Measurements from ENCODE around the gene MDN1.

Gene MDN1

GRCh38 chr6:89679215-89680120 is 140.1 kb downstream of the MDN1 start:
- Mint-ChIP-seq H3K4me1 (no peaks in the 10 kb centered on the region), H3K36me3 (ENCODE audit: insufficient read depth) (peaks cover 61% of the 10 kb centered on the region), H3K9me3 (no peaks in the 10 kb centered on the region), H3K27ac (ENCODE audit: low read depth) (no peak overlapping the region), H3K27me3 (no peaks in the 10 kb centered on the region), H3K4me3 (no peak overlapping the region)
- DNase-seq (ENCODE audit: low spot score in 2 of 2) (no peak), ATAC-seq (replicated peaks; ENCODE audit: extremely low read depth, poor library complexity, severe bottlenecking) (no peak)

GRCh38 chr6:89678531-89678930 is 141.1 kb downstream of the MDN1 start:
- no peak for ATAC-seq (replicated peaks; ENCODE audit: extremely low read depth, poor library complexity, severe bottlenecking)
- H3K27me3 Mint-ChIP-seq = no peaks in the 10 kb centered on the region
- no peaks in the 10 kb centered on the region for H3K9me3 Mint-ChIP-seq
- no peak overlapping the region for H3K4me3 Mint-ChIP-seq
- H3K36me3 Mint-ChIP-seq (ENCODE audit: insufficient read depth) = peaks cover 59% of the 10 kb centered on the region
- DNase-seq (ENCODE audit: low spot score in 2 of 2) = no peak
- no peak overlapping the region for H3K27ac Mint-ChIP-seq (ENCODE audit: low read depth)
- no peaks in the 10 kb centered on the region for H3K4me1 Mint-ChIP-seq

- no peak for DNase-seq (ENCODE audit: low spot score in 2 of 2)
- Mint-ChIP-seq H3K4me3 (no peak overlapping the region), H3K27ac (ENCODE audit: low read depth) (peak overlapping the region; percentile 63), H3K36me3 (ENCODE audit: insufficient read depth) (peaks cover 52% of the 10 kb centered on the region), H3K27me3 (no peaks in the 10 kb centered on the region), H3K4me1 (no peaks in the 10 kb centered on the region), H3K9me3 (no peaks in the 10 kb centered on the region)
- no peak for ATAC-seq (replicated peaks; ENCODE audit: extremely low read depth, poor library complexity, severe bottlenecking)
These were observed 143.4 kb downstream of the MDN1 start for GRCh38 chr6:89675949-89676748.

- no peaks in the 10 kb centered on the region for H3K4me1 Mint-ChIP-seq
- H3K27ac Mint-ChIP-seq (ENCODE audit: low read depth) = no peak overlapping the region
- ATAC-seq (replicated peaks; ENCODE audit: extremely low read depth, poor library complexity, severe bottlenecking) = no peak
- no peaks in the 10 kb centered on the region for H3K9me3 Mint-ChIP-seq
- H3K27me3 Mint-ChIP-seq = no peaks in the 10 kb centered on the region
- H3K4me3 Mint-ChIP-seq = no peak overlapping the region
- no peak for DNase-seq (ENCODE audit: low spot score in 2 of 2)
- H3K36me3 Mint-ChIP-seq (ENCODE audit: insufficient read depth) = peaks cover 56% of the 10 kb centered on the region
These were observed 148.5 kb downstream of the MDN1 start for GRCh38 chr6:89670935-89671565.

- H3K9me3 Mint-ChIP-seq = no peaks in the 10 kb centered on the region
These were observed 150.6 kb downstream of the MDN1 start for GRCh38 chr6:89669002-89669401.

GRCh38 chr6:89667872-89668556 is 151.6 kb downstream of the MDN1 start:
- Mint-ChIP-seq H3K9me3 (no peaks in the 10 kb centered on the region), H3K4me3 (no peak overlapping the region), H3K4me1 (no peaks in the 10 kb centered on the region), H3K27me3 (no peaks in the 10 kb centered on the region), H3K36me3 (ENCODE audit: insufficient read depth) (peaks cover 47% of the 10 kb centered on the region), H3K27ac (ENCODE audit: low read depth) (no peak overlapping the region)
- DNase-seq (ENCODE audit: low spot score in 2 of 2) (no peak), ATAC-seq (replicated peaks; ENCODE audit: extremely low read depth, poor library complexity, severe bottlenecking) (no peak)

More at GRCh38 chr6:89669002-89669401, 150.6 kb downstream of the MDN1 start:
- H3K27ac Mint-ChIP-seq (ENCODE audit: low read depth) = no peak overlapping the region
- H3K36me3 Mint-ChIP-seq (ENCODE audit: insufficient read depth) = peaks cover 44% of the 10 kb centered on the region
- H3K4me1 Mint-ChIP-seq = no peaks in the 10 kb centered on the region
- H3K4me3 Mint-ChIP-seq = no peak overlapping the region
- DNase-seq (ENCODE audit: low spot score in 2 of 2) (no peak), ATAC-seq (replicated peaks; ENCODE audit: extremely low read depth, poor library complexity, severe bottlenecking) (no peak)
- H3K27me3 Mint-ChIP-seq = no peaks in the 10 kb centered on the region

GRCh38 chr6:89662659-89663223 is 156.9 kb downstream of the MDN1 start:
- H3K36me3 Mint-ChIP-seq (ENCODE audit: insufficient read depth) = peaks cover 42% of the 10 kb centered on the region
- no peak overlapping the region for H3K4me3 Mint-ChIP-seq
- DNase-seq (ENCODE audit: low spot score in 2 of 2) (no peak), ATAC-seq (replicated peaks; ENCODE audit: extremely low read depth, poor library complexity, severe bottlenecking) (no peak)
- H3K27me3 Mint-ChIP-seq = no peaks in the 10 kb centered on the region
- H3K27ac Mint-ChIP-seq (ENCODE audit: low read depth) = no peak overlapping the region
- H3K4me1 Mint-ChIP-seq = peaks cover 5% of the 10 kb centered on the region
- H3K9me3 Mint-ChIP-seq = no peaks in the 10 kb centered on the region

GRCh38 chr6:89661559-89661958 is 158.0 kb downstream of the MDN1 start:
- Mint-ChIP-seq H3K9me3 (no peaks in the 10 kb centered on the region), H3K4me3 (no peak overlapping the region), H3K36me3 (ENCODE audit: insufficient read depth) (peaks cover 43% of the 10 kb centered on the region), H3K27ac (ENCODE audit: low read depth) (no peak overlapping the region), H3K27me3 (no peaks in the 10 kb centered on the region), H3K4me1 (peaks cover 5% of the 10 kb centered on the region)
- no peak for DNase-seq (ENCODE audit: low spot score in 2 of 2)
- no peak for ATAC-seq (replicated peaks; ENCODE audit: extremely low read depth, poor library complexity, severe bottlenecking)

- H3K27me3 Mint-ChIP-seq = no peaks in the 10 kb centered on the region
- peaks cover 5% of the 10 kb centered on the region for H3K4me1 Mint-ChIP-seq
- H3K27ac Mint-ChIP-seq (ENCODE audit: low read depth) = no peak overlapping the region
- H3K4me3 Mint-ChIP-seq = no peak overlapping the region
- H3K36me3 Mint-ChIP-seq (ENCODE audit: insufficient read depth) = peaks cover 42% of the 10 kb centered on the region
- no peak for DNase-seq (ENCODE audit: low spot score in 2 of 2)
- H3K9me3 Mint-ChIP-seq = no peaks in the 10 kb centered on the region
- ATAC-seq (replicated peaks; ENCODE audit: extremely low read depth, poor library complexity, severe bottlenecking) = no peak
These were observed 158.6 kb downstream of the MDN1 start for GRCh38 chr6:89660981-89661380.

- Mint-ChIP-seq H3K9me3 (no peaks in the 10 kb centered on the region), H3K4me1 (peaks cover 5% of the 10 kb centered on the region), H3K27me3 (no peaks in the 10 kb centered on the region), H3K4me3 (no peak overlapping the region), H3K27ac (ENCODE audit: low read depth) (peak overlapping the region; percentile 67), H3K36me3 (ENCODE audit: insufficient read depth) (peaks cover 46% of the 10 kb centered on the region)
- DNase-seq (ENCODE audit: low spot score in 2 of 2) (no peak), ATAC-seq (replicated peaks; ENCODE audit: extremely low read depth, poor library complexity, severe bottlenecking) (no peak)
These were observed 162.0 kb downstream of the MDN1 start for GRCh38 chr6:89657445-89658158.

- peaks cover 5% of the 10 kb centered on the region for H3K4me1 Mint-ChIP-seq
- no peak overlapping the region for H3K27ac Mint-ChIP-seq (ENCODE audit: low read depth)
- H3K36me3 Mint-ChIP-seq (ENCODE audit: insufficient read depth) = peaks cover 58% of the 10 kb centered on the region
- no peak overlapping the region for H3K4me3 Mint-ChIP-seq
- no peaks in the 10 kb centered on the region for H3K9me3 Mint-ChIP-seq
- ATAC-seq (replicated peaks; ENCODE audit: extremely low read depth, poor library complexity, severe bottlenecking) (no peak), DNase-seq (ENCODE audit: low spot score in 2 of 2) (no peak)
- no peaks in the 10 kb centered on the region for H3K27me3 Mint-ChIP-seq
These were observed 164.5 kb downstream of the MDN1 start for GRCh38 chr6:89655122-89655521.

All from central memory CD8-positive, alpha-beta T cell (primary cell).